Ishikawa (cell line): ENCODE data around the gene RET.

Experiments used
- CEBPB ChIP-seq: IDR thresholded peaks from 2 replicates; pipeline ENCODE4 v1.6.1; 2012
- CREB1 ChIP-seq: IDR thresholded peaks from 2 replicates; pipeline ENCODE4 v1.6.1; 2012; ENCODE audit warnings: low read depth
- EP300 ChIP-seq: IDR thresholded peaks from 2 replicates; pipeline ENCODE4 v1.6.1; 2012; ENCODE audit warnings: borderline replicate concordance
- NFIC ChIP-seq: IDR thresholded peaks from 2 replicates; pipeline ENCODE4 v1.6.1; 2012
- RAD21 ChIP-seq: IDR thresholded peaks from 2 replicates; pipeline ENCODE4 v1.6.1; 2012; ENCODE audit warnings: low read depth
- TF ChIP-seq, protein P1 (sequence below): IDR thresholded peaks from 2 replicates; pipeline ENCODE4 v1.6.1; 2012; ENCODE audit warnings: low read depth, mild to moderate bottlenecking

DNA sequence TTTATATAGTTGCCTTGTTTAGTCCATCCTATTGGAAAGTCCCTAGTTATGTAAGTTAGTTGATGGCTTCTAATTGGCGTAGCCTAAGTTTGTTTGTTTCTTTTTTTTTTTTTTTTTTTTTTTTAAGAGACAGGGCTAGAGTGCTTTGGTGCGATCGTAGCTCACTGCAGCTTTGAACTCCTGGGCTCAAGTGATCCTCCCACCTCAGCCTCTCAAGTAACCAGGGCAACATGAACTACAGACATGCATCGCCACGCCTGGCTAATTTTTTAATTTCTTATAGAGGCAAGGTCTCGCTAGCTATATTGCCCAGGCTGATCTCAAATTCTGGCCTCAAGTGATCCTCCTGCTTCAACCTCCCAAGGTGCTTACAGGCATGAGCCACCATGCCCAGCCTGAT is 68.4 kb downstream of the RET start:
- no peak for TF ChIP-seq CEBPB
- no peak for TF ChIP-seq NFIC
- TF ChIP-seq, protein P1, sequence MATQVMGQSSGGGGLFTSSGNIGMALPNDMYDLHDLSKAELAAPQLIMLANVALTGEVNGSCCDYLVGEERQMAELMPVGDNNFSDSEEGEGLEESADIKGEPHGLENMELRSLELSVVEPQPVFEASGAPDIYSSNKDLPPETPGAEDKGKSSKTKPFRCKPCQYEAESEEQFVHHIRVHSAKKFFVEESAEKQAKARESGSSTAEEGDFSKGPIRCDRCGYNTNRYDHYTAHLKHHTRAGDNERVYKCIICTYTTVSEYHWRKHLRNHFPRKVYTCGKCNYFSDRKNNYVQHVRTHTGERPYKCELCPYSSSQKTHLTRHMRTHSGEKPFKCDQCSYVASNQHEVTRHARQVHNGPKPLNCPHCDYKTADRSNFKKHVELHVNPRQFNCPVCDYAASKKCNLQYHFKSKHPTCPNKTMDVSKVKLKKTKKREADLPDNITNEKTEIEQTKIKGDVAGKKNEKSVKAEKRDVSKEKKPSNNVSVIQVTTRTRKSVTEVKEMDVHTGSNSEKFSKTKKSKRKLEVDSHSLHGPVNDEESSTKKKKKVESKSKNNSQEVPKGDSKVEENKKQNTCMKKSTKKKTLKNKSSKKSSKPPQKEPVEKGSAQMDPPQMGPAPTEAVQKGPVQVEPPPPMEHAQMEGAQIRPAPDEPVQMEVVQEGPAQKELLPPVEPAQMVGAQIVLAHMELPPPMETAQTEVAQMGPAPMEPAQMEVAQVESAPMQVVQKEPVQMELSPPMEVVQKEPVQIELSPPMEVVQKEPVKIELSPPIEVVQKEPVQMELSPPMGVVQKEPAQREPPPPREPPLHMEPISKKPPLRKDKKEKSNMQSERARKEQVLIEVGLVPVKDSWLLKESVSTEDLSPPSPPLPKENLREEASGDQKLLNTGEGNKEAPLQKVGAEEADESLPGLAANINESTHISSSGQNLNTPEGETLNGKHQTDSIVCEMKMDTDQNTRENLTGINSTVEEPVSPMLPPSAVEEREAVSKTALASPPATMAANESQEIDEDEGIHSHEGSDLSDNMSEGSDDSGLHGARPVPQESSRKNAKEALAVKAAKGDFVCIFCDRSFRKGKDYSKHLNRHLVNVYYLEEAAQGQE: no peak
- TF ChIP-seq RAD21: no peak
- TF ChIP-seq EP300: no peak
- TF ChIP-seq CREB1: no peak
